MM.1S (cell line): ENCODE results near the gene MYO1E.

ENCODE experiments used
- DNase-seq: peaks from one replicate; pipeline ENCODE4 v3.0.0-alpha.2; 2015
- H2AFZ ChIP-seq: fragments of 300-600 bp; sonication (generic); 2 replicates; pipeline ENCODE4 v1.6.0; 2016; ENCODE audit warnings: antibody characterized with exemption, low read length
- H3F3A ChIP-seq: fragments of 300-600 bp; sonication (generic); 2 replicates; pipeline ENCODE4 v1.6.1; 2016; ENCODE audit warnings: mild to moderate bottlenecking, antibody characterized with exemption, low read length, moderate library complexity, mixed read lengths; ENCODE audit not compliant: insufficient read depth
- H3K27ac ChIP-seq: fragments of 300-600 bp; sonication (generic); 2 replicates; pipeline ENCODE4 v1.5.1; 2016; ENCODE audit warnings: mild to moderate bottlenecking, low read length
- H3K27me3 ChIP-seq: fragments of 300-600 bp; sonication (generic); replicated peaks from 2 replicates; pipeline ENCODE4 v1.6.0; 2016; ENCODE audit warnings: low read length; ENCODE audit not compliant: insufficient read depth
- H3K36me3 ChIP-seq: fragments of 300-600 bp; sonication (generic); replicated peaks from 2 replicates; pipeline ENCODE4 v1.6.1; 2016; ENCODE audit warnings: mild to moderate bottlenecking, low read length, mixed read lengths; ENCODE audit not compliant: insufficient read depth
- H3K4me1 ChIP-seq: fragments of 300-600 bp; sonication (generic); 2 replicates; pipeline ENCODE4 v1.6.1; 2016; ENCODE audit warnings: low read length, mixed read lengths
- H3K4me2 ChIP-seq: fragments of 300-600 bp; sonication (generic); 2 replicates; pipeline ENCODE4 v1.6.0; 2016; ENCODE audit warnings: low read depth, low read length
- H3K4me3 ChIP-seq: fragments of 300-600 bp; sonication (generic); 2 replicates; pipeline ENCODE4 v1.5.1; 2016; ENCODE audit warnings: low read length, mixed read lengths
- H3K79me2 ChIP-seq: fragments of 300-600 bp; sonication (generic); 2 replicates; pipeline ENCODE4 v1.6.1; 2016; ENCODE audit warnings: mixed run types, low read length, mixed read lengths
- H3K9ac ChIP-seq: fragments of 300-600 bp; sonication (generic); 2 replicates; pipeline ENCODE4 v1.6.1; 2016; ENCODE audit warnings: low read length, mixed read lengths
- H3K9me2 ChIP-seq: fragments of 300-600 bp; sonication (generic); replicated peaks from 2 replicates; pipeline ENCODE4 v1.6.1; 2016; ENCODE audit warnings: mild to moderate bottlenecking, low read length, mixed read lengths; ENCODE audit not compliant: insufficient read depth
- H3K9me3 ChIP-seq: fragments of 300-600 bp; sonication (generic); replicated peaks from 2 replicates; pipeline ENCODE4 v1.6.1; 2016; ENCODE audit warnings: mild to moderate bottlenecking, low read length, mixed read lengths; ENCODE audit not compliant: insufficient read depth
- H4K20me1 ChIP-seq: fragments of 300-600 bp; sonication (generic); 2 replicates; pipeline ENCODE4 v1.6.1; 2016; ENCODE audit warnings: mild to moderate bottlenecking, low read length, moderate library complexity, mixed read lengths; ENCODE audit not compliant: insufficient read depth
- EZH2 ChIP-seq: fragments of 300-600 bp; sonication (generic); optimal IDR thresholded peaks from 2 replicates; pipeline ENCODE3; 2017; ENCODE audit warnings: low read depth, mild to moderate bottlenecking, antibody characterized with exemption, low read length, mixed read lengths
- EZH2phosphoT487 ChIP-seq: fragments of 300-600 bp; sonication (generic); IDR thresholded peaks from 2 replicates; pipeline ENCODE4 v1.6.1; 2018; ENCODE audit warnings: antibody characterized with exemption, low read length
- TF ChIP-seq, protein P1 (sequence below): fragments of 300-600 bp; sonication (generic); IDR thresholded peaks from 2 replicates; pipeline ENCODE4 v1.5.1; 2016; ENCODE audit warnings: antibody characterized with exemption, low read length, mixed read lengths

Gene MYO1E

DNA sequence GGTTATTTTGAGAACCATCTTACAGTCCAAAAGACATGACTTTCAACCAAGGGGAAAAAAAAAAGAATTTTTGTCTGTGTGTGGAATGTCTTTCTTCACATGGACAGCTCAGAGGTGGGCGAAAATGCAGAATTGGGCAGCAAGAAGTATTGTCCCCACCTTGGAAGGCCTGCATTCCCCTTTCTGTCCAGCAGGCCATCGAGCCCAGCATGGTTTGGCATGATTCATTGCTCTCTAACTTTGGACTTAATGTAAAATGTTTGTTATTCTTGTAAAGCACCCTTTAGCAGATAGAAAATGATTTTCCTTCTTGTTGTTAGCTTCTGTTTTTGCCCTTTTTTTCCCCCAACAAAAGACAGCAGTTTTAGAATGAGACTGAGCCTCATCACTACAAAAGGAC, 12.4 kb downstream of the MYO1E start:
- Histone ChIP-seq H3K79me2 (no peaks in the 10 kb centered on the region), H4K20me1 (no peaks in the 10 kb centered on the region), H3K9ac (no peak overlapping the region), H3K4me2 (no peak overlapping the region), H2AFZ (no peak overlapping the region), H3K4me3 (no peak overlapping the region), H3F3A (no peaks in the 10 kb centered on the region), H3K27me3 (no peaks in the 10 kb centered on the region), H3K9me3 (no peaks in the 10 kb centered on the region), H3K27ac (no peak overlapping the region), H3K9me2 (no peaks in the 10 kb centered on the region), H3K36me3 (no peaks in the 10 kb centered on the region), H3K4me1 (no peaks in the 10 kb centered on the region)
- DNase-seq: no peak
- TF ChIP-seq EZH2phosphoT487 (no peak), EZH2 (no peak)
- TF ChIP-seq, protein P1, sequence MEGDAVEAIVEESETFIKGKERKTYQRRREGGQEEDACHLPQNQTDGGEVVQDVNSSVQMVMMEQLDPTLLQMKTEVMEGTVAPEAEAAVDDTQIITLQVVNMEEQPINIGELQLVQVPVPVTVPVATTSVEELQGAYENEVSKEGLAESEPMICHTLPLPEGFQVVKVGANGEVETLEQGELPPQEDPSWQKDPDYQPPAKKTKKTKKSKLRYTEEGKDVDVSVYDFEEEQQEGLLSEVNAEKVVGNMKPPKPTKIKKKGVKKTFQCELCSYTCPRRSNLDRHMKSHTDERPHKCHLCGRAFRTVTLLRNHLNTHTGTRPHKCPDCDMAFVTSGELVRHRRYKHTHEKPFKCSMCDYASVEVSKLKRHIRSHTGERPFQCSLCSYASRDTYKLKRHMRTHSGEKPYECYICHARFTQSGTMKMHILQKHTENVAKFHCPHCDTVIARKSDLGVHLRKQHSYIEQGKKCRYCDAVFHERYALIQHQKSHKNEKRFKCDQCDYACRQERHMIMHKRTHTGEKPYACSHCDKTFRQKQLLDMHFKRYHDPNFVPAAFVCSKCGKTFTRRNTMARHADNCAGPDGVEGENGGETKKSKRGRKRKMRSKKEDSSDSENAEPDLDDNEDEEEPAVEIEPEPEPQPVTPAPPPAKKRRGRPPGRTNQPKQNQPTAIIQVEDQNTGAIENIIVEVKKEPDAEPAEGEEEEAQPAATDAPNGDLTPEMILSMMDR: no peak

DNA sequence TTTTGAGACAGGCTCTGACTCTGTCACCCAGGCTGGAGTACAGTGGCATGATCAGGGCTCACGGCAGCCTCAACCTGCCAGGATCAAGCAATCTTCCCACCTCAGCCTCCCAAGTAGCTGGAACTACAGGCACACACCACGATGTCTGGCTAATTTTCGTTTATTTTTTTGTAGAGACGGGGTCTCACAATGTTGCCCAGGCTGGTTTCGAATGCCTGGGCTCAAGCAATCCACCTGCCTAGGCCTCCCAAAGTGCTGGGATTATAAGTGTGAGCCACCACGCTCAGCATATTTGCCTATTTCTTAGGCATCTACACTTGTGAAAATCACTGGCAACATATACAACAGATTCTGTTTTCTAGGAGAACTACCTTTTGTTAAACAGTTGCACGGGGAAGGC, 16.9 kb downstream of the MYO1E start:
- no peak overlapping the region for H3K4me2 ChIP-seq
- H3K79me2 ChIP-seq: no peaks in the 10 kb centered on the region
- no peaks in the 10 kb centered on the region for H3F3A ChIP-seq
- H2AFZ ChIP-seq: no peak overlapping the region
- H4K20me1 ChIP-seq: no peaks in the 10 kb centered on the region
- no peaks in the 10 kb centered on the region for H3K9me3 ChIP-seq
- H3K27me3 ChIP-seq: no peaks in the 10 kb centered on the region
- H3K9ac ChIP-seq: no peak overlapping the region
- no peaks in the 10 kb centered on the region for H3K9me2 ChIP-seq
- DNase-seq: no peak
- no peaks in the 10 kb centered on the region for H3K36me3 ChIP-seq
- no peaks in the 10 kb centered on the region for H3K4me1 ChIP-seq
- H3K4me3 ChIP-seq: no peak overlapping the region
- no peak overlapping the region for H3K27ac ChIP-seq
- no peak for TF ChIP-seq EZH2
- no peak for TF ChIP-seq EZH2phosphoT487
- TF ChIP-seq, protein P1: no peak

DNA sequence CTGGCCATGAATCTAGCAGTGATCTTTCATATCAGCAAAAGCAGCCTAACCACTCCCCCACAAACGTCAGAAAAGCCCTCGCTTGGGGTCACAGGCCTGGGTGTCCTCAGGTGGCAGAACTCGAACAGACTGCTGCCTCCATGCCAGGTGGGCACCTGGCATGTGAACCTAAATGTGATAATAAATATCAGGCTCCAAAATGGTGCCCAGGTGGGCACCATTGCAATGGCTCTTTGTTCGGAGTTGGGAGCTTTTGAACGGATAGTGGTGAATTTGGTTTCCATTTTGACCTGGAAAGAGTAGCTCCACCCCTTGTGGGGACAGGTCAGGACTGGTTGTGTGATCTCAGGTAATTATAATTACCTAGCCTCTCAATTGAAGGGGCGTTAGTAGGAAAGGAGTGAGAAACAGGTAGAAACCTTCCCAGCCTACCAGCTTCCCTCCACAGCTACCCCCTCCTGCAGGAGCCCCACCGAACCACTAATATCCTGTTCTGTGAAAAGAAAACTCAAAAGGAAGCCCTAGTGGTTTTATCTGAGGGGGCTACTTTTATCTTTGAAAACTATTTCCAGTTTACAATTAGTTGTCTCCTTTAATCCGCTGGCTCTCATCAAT, 18.1 kb downstream of the MYO1E start:
- no peaks in the 10 kb centered on the region for H3K9me2 ChIP-seq
- H3K27me3 ChIP-seq: no peaks in the 10 kb centered on the region
- H3K79me2 ChIP-seq: no peaks in the 10 kb centered on the region
- H3K9ac ChIP-seq: no peak overlapping the region
- no peak for DNase-seq
- H3K27ac ChIP-seq: no peak overlapping the region
- H3K4me1 ChIP-seq: no peaks in the 10 kb centered on the region
- H4K20me1 ChIP-seq: no peaks in the 10 kb centered on the region
- no peaks in the 10 kb centered on the region for H3K36me3 ChIP-seq
- H3K4me3 ChIP-seq: no peak overlapping the region
- H3K9me3 ChIP-seq: no peaks in the 10 kb centered on the region
- TF ChIP-seq, protein P1: no peak
- TF ChIP-seq EZH2: no peak
- no peak for TF ChIP-seq EZH2phosphoT487
- no peak overlapping the region for H3K4me2 ChIP-seq
- no peak overlapping the region for H2AFZ ChIP-seq
- no peaks in the 10 kb centered on the region for H3F3A ChIP-seq
